Measurements from ENCODE around the gene C1orf216. TPM values are rescaled to one million over a fixed set of nuclear protein-coding genes. Genes with fewer than 3 reads are reported as not detected.

C1orf216 gene
- total RNA-seq, 2 experiments from 2014 or later: 2.9 to 3.8 TPM

GRCh38 chr1:35762141-35762540 lies 43.5 kb upstream of the C1orf216 start:
- H3K9me3 ChIP-seq (ENCODE audit: control insufficient read depth in 1 of 2, insufficient read depth in 1 of 2, low read length in 2 of 2): no peaks in the 10 kb centered on the region
- ATAC-seq (ENCODE audit: poor library complexity) (no peak), DNase-seq (no peak)
- no peak for TF ChIP-seq CTCF (IDR thresholded peaks at IDR 0.05)
- no peak overlapping the region for H3K4me3 ChIP-seq (ENCODE audit: low read length)
- Mint-ChIP-seq H3K4me1 (ENCODE audit: low read depth) (peaks cover 7% of the 10 kb centered on the region), H3K27ac (no peak overlapping the region), H3K4me3 (no peak overlapping the region), H3K36me3 (ENCODE audit: low read depth) (no peaks in the 10 kb centered on the region), H3K9me3 (no peaks in the 10 kb centered on the region), H3K27me3 (no peaks in the 10 kb centered on the region)
- ChIA-PET CTCF (no interaction called here), POLR2A (no interaction called here)
- no peak overlapping the region for H3K27ac ChIP-seq (ENCODE audit: low read depth in 1 of 2, low read length in 2 of 2)
- no peaks in the 10 kb centered on the region for H3K36me3 ChIP-seq (ENCODE audit: insufficient read depth, low read length)
- no peaks in the 10 kb centered on the region for H3K4me1 ChIP-seq (ENCODE audit: insufficient read depth, low read length)
- H3K27me3 ChIP-seq (ENCODE audit: control insufficient read depth in 1 of 2, insufficient read depth in 2 of 2, low read length in 2 of 2): no peaks in the 10 kb centered on the region
- intact Hi-C loops (cut with DNase I, micrococcal nuclease): loop anchor here in 1 of 2 experiments (5.0 to 10.0 kb wide), 2 partner anchors 567 to 890 kb away; partner anchors contain the start of gene SFPQ

DNA sequence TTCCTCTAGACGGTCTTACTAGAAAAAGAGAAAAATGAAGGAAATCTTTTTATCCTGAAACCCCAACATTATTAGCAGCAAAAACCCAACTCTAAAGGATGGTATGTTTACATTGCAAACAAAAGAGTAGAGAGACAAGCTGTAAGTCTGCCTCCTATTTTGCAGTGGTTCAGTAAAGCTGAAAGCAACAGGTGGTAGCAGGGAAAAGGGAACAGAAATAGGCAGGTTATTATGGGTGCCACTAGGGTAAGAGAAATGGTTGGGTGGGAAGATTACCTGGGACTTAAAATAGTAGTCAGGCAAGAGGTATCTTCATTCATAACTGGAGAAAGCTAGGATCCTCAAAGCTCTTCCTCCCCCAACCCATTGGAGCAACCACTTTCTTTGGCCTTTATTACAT lies 37.4 kb upstream of the C1orf216 start:
- Mint-ChIP-seq H3K27me3 (no peaks in the 10 kb centered on the region), H3K27ac (no peak overlapping the region), H3K36me3 (ENCODE audit: low read depth) (no peaks in the 10 kb centered on the region), H3K4me1 (ENCODE audit: low read depth) (no peaks in the 10 kb centered on the region), H3K9me3 (no peaks in the 10 kb centered on the region), H3K4me3 (no peak overlapping the region)
- Histone ChIP-seq H3K9me3 (ENCODE audit: control insufficient read depth in 1 of 2, insufficient read depth in 1 of 2, low read length in 2 of 2) (no peaks in the 10 kb centered on the region), H3K27me3 (ENCODE audit: control insufficient read depth in 1 of 2, insufficient read depth in 2 of 2, low read length in 2 of 2) (no peaks in the 10 kb centered on the region), H3K27ac (ENCODE audit: low read depth in 1 of 2, low read length in 2 of 2) (no peak overlapping the region), H3K36me3 (ENCODE audit: insufficient read depth, low read length) (no peaks in the 10 kb centered on the region), H3K4me1 (ENCODE audit: insufficient read depth, low read length) (no peaks in the 10 kb centered on the region), H3K4me3 (ENCODE audit: low read length) (no peak overlapping the region)
- DNase-seq: no peak
- no peak for TF ChIP-seq CTCF (IDR thresholded peaks at IDR 0.05)
- ATAC-seq (ENCODE audit: poor library complexity): no peak
- ChIA-PET CTCF (no interaction called here), POLR2A (no interaction called here)
- intact Hi-C loops (cut with DNase I, micrococcal nuclease): no loop called here

- no peaks in the 10 kb centered on the region for H3K4me1 Mint-ChIP-seq (ENCODE audit: low read depth)
Measured at GRCh38 chr1:35753626-35754260, 35.1 kb upstream of the C1orf216 start.

More at GRCh38 chr1:35753626-35754260, 35.1 kb upstream of the C1orf216 start:
- no peak overlapping the region for H3K4me3 ChIP-seq (ENCODE audit: low read length)
- DNase-seq: no peak
- TF ChIP-seq CTCF (IDR thresholded peaks at IDR 0.05): no peak
- H3K27ac ChIP-seq (ENCODE audit: low read depth in 1 of 2, low read length in 2 of 2): no peak overlapping the region
- Mint-ChIP-seq H3K9me3 (no peaks in the 10 kb centered on the region), H3K4me3 (no peak overlapping the region), H3K27me3 (no peaks in the 10 kb centered on the region), H3K36me3 (ENCODE audit: low read depth) (no peaks in the 10 kb centered on the region), H3K27ac (no peak overlapping the region)
- no peaks in the 10 kb centered on the region for H3K27me3 ChIP-seq (ENCODE audit: control insufficient read depth in 1 of 2, insufficient read depth in 2 of 2, low read length in 2 of 2)
- intact Hi-C loops (cut with DNase I, micrococcal nuclease): no loop called here
- H3K9me3 ChIP-seq (ENCODE audit: control insufficient read depth in 1 of 2, insufficient read depth in 1 of 2, low read length in 2 of 2): no peaks in the 10 kb centered on the region
- H3K4me1 ChIP-seq (ENCODE audit: insufficient read depth, low read length): no peaks in the 10 kb centered on the region
- no peaks in the 10 kb centered on the region for H3K36me3 ChIP-seq (ENCODE audit: insufficient read depth, low read length)
- ChIA-PET CTCF (no interaction called here), POLR2A (interaction anchor here (1.4 kb wide), 1 partner anchor 15 kb away, joined by 4 read pairs; the partner anchor contains the start of gene CLSPN)
- no peak for ATAC-seq (ENCODE audit: poor library complexity)

All from CD4-positive, alpha-beta T cell (primary cell).